Gastrocnemius medialis (tissue), 4 donors: ENCODE measurements around the gene NMS. TPM values are rescaled to one million over a fixed set of nuclear protein-coding genes. Genes with fewer than 3 reads are reported as not detected.

Experiments used
- ATAC-seq, 2 donors: fragments of 150-250 bp; one replicate each; pipeline ENCODE4 v1.9.1; 2016
- DNase-seq, 2 donors: peaks; one replicate each; pipeline ENCODE4 v3.0.0-alpha.2; 2019
- H3K27ac ChIP-seq, 4 donors: fragments of 200-600 bp; sonication (generic); 1 replicate in 1 of 4; 2 replicates in 3 of 4; pipeline ENCODE4 v1.5.1; 2016 to 2018; ENCODE audit warnings: mild to moderate bottlenecking in 2 of 4, moderate library complexity in 1 of 4
- H3K27me3 ChIP-seq, 3 donors: fragments of 200-600 bp; sonication (generic) in 2 of 3; 1 replicate in 1 of 3; 2 replicates in 2 of 3; pipeline versions ENCODE4 v1.5.1 to v1.6.0; 2016 to 2019; ENCODE audit warnings: mild to moderate bottlenecking in 1 of 3, moderate library complexity in 1 of 3
- H3K36me3 ChIP-seq, 2 donors: fragments of 200-600 bp; sonication (generic) in 1 of 2; one replicate each; pipeline ENCODE4 v1.5.1; 2017 to 2018
- H3K4me1 ChIP-seq, 2 donors: fragments of 200-600 bp; sonication (generic) in 1 of 2; one replicate each; pipeline ENCODE4 v1.5.1; 2016 to 2017; ENCODE audit warnings: mild to moderate bottlenecking in 2 of 2
- H3K4me3 ChIP-seq, 4 donors: fragments of 200-600 bp; sonication (generic) in 3 of 4; 1 replicate in 1 of 4; 2 replicates in 3 of 4; pipeline ENCODE4 v1.5.1; 2016 to 2019; ENCODE audit warnings: mild to moderate bottlenecking in 2 of 4
- H3K9me3 ChIP-seq, 3 donors: fragments of 200-600 bp; sonication (generic) in 2 of 3; 1 replicate in 1 of 3; 2 replicates in 2 of 3; pipeline ENCODE4 v1.5.1; 2016 to 2019
- POLR2A ChIP-seq, 2 donors: fragments of 450-650 bp; IDR thresholded peaks; one replicate each; pipeline ENCODE4 v1.6.1; 2017; ENCODE audit warnings: antibody characterized with exemption in 2 of 2, mild to moderate bottlenecking in 2 of 2, moderate library complexity in 2 of 2
- in situ Hi-C, 4 donors: fragments of 200-750 bp; cut with MboI; loops; one replicate each; pipeline versions ENCODE4 v1.15.0 to v1.8.0; 2017; ENCODE audit warnings: low sequenced_read_pairs in 4 of 4
- intact Hi-C: fragments of 100-400 bp; cut with DNase I; formaldehyde crosslinking; loops from one replicate; pipeline ENCODE4 v1.15.1; 2023; ENCODE audit warnings: low total_unique reads
- total RNA-seq, 4 donors: library from RNA; depleted of rRNA; stranded (reverse); fragments of >200 nt; gene quantifications; one replicate each; pipeline versions ENCODE4 v1.1.0 to v1.2.3, GENCODE V29; 2016
- TF ChIP-seq, protein P1 (sequence below), 5 experiments: fragments of 450-650 bp in 3 of 5; fragments of 200-600 bp in 2 of 5; sonication (generic) in 2 of 5; IDR thresholded peaks in 4 of 5; conservative IDR thresholded peaks in 1 of 5; 1 replicate in 4 of 5; 2 replicates in 1 of 5; pipeline ENCODE4 v1.5.1; 2016 to 2019; ENCODE audit warnings: antibody characterized with exemption in 5 of 5, mild to moderate bottlenecking in 3 of 5, moderate library complexity in 3 of 5

The NMS gene
- total RNA-seq, 4 donors from 2014 or later = not detected

DNA sequence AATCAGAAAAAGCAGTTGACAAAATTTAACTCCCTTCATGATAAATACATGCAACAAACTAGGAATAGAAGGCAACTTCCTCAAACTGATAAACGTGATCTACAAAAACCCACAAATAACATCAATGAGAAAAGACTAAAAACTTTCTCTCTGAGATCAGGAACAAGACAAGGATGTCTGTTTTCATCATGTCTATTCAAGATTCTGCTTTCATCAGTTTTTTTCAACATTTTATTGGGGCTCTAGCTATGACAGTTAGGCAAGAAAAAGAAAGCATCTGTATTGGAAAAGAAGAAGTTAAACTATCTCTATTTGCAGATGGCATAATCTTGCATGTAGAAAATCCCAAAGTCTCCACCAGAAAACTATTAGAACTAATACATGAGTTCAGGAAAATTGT is 40.6 kb upstream of the NMS start:
- intact Hi-C loops = loop anchor here (5.0 kb wide), 1 partner anchor 133 kb away; the partner anchor contains the start of gene PDCL3
- H3K4me3 ChIP-seq = no peak overlapping the region
- H3K36me3 ChIP-seq = no peaks in the 10 kb centered on the region
- no peak overlapping the region for H3K27ac ChIP-seq
- no peaks in the 10 kb centered on the region for H3K4me1 ChIP-seq
- TF ChIP-seq, protein P1, sequence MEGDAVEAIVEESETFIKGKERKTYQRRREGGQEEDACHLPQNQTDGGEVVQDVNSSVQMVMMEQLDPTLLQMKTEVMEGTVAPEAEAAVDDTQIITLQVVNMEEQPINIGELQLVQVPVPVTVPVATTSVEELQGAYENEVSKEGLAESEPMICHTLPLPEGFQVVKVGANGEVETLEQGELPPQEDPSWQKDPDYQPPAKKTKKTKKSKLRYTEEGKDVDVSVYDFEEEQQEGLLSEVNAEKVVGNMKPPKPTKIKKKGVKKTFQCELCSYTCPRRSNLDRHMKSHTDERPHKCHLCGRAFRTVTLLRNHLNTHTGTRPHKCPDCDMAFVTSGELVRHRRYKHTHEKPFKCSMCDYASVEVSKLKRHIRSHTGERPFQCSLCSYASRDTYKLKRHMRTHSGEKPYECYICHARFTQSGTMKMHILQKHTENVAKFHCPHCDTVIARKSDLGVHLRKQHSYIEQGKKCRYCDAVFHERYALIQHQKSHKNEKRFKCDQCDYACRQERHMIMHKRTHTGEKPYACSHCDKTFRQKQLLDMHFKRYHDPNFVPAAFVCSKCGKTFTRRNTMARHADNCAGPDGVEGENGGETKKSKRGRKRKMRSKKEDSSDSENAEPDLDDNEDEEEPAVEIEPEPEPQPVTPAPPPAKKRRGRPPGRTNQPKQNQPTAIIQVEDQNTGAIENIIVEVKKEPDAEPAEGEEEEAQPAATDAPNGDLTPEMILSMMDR (IDR thresholded peaks at IDR 0.05 in 4 of 5, conservative IDR thresholded peaks at IDR 0.05 in 1 of 5) = no peak
- TF ChIP-seq POLR2A (IDR thresholded peaks at IDR 0.05) = no peak
- in situ Hi-C loops = no loop called here
- DNase-seq = no peak
- H3K27me3 ChIP-seq = no peaks in the 10 kb centered on the region
- no peaks in the 10 kb centered on the region for H3K9me3 ChIP-seq
- ATAC-seq = no peak

DNA sequence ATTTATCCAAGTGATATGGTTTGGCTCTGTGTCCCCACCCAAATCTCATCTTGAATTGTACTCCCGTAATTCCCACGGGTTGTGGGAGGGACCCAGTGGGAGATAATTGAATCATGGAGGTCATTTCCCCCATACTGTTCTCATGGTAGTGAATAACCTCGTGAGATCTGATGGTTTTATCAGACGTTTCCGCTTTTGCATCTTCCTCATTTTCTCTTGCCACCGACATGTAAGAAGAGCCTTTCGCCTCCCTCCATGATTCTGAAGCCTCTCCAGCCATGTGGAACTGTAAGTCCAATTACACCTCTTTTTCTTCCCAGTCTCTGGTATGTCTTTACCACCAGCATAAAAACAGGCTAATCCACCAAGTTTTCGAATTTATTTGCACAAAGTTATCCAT is 32.5 kb upstream of the NMS start:
- in situ Hi-C loops (no loop called here), intact Hi-C loops (no loop called here)
- no peak overlapping the region for H3K27ac ChIP-seq
- no peaks in the 10 kb centered on the region for H3K27me3 ChIP-seq
- H3K4me3 ChIP-seq = no peak overlapping the region
- TF ChIP-seq, protein P1 (IDR thresholded peaks at IDR 0.05 in 4 of 5, conservative IDR thresholded peaks at IDR 0.05 in 1 of 5) = no peak
- no peak for TF ChIP-seq POLR2A (IDR thresholded peaks at IDR 0.05)
- no peaks in the 10 kb centered on the region for H3K36me3 ChIP-seq
- H3K9me3 ChIP-seq = no peaks in the 10 kb centered on the region
- ATAC-seq (no peak), DNase-seq (no peak)
- no peaks in the 10 kb centered on the region for H3K4me1 ChIP-seq

DNA sequence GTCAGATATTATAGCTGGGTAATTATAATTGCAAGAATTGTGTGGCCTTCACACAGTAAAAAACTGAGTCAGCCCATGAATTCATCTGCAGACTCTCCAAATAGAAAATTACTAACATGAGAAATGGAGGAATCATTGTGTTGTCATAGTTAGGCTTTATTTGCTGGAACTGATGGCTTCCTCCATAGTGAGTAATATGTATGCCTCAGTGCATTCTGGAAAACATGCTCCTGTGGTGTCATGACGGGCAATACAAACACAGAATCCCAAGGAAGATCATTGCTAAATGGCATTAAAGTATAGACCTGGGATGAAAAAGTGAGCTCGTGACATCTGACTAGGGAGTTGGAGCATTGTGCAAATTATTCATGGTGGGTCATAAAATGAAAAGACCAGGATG is 23.6 kb upstream of the NMS start:
- no peak for DNase-seq
- Histone ChIP-seq H3K4me1 (no peaks in the 10 kb centered on the region), H3K27ac (no peak overlapping the region), H3K27me3 (no peaks in the 10 kb centered on the region), H3K36me3 (no peaks in the 10 kb centered on the region), H3K4me3 (no peak overlapping the region), H3K9me3 (no peaks in the 10 kb centered on the region)
- intact Hi-C loops (no loop called here), in situ Hi-C loops (no loop called here)
- no peak for ATAC-seq
- TF ChIP-seq POLR2A (IDR thresholded peaks at IDR 0.05) = no peak
- TF ChIP-seq, protein P1 (IDR thresholded peaks at IDR 0.05 in 4 of 5, conservative IDR thresholded peaks at IDR 0.05 in 1 of 5) = no peak

DNA sequence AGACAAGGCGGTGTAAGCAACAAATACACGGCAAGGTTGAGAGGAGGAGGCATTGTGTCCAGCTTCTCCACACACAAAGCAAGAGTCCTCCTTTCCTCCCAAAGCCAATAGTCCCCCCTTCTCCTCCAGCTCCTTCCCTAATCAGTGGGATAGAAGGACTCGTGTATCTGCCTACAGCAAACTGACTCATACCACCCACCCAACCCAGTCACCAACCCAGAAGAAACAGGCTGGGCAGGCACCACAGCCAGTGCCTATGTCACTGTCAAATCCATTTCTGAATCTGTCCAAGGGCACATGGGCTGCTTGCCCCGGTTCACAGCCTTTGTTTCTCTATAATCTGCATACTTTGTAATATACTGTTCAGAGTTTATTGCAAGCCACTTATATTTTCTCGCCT is 19.2 kb upstream of the NMS start:
- DNase-seq (no peak), ATAC-seq (no peak)
- Histone ChIP-seq H3K36me3 (no peaks in the 10 kb centered on the region), H3K4me1 (no peaks in the 10 kb centered on the region), H3K4me3 (no peak overlapping the region), H3K9me3 (no peaks in the 10 kb centered on the region), H3K27me3 (no peaks in the 10 kb centered on the region), H3K27ac (no peak overlapping the region)
- no peak for TF ChIP-seq POLR2A (IDR thresholded peaks at IDR 0.05)
- TF ChIP-seq, protein P1 (IDR thresholded peaks at IDR 0.05 in 4 of 5, conservative IDR thresholded peaks at IDR 0.05 in 1 of 5) = no peak
- intact Hi-C loops (no loop called here), in situ Hi-C loops (no loop called here)

DNA sequence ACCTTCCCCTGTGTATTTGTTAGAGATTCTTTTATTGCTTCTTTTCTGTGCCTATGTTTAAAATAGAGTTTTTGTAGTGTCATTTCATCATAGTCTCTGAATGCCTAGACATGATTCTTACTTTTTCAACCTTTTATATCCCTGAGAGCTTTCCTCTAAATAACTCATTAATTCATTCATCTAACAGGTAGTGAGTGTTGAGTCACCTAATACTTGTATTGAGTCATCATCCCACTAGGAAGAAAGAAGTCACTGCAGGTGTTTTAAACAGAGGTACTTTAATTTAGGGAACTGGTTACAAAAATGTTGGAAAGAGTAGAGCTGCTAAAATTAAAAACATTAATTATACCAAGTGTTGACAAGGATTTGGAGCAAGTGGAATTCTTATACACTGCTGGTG is 18.5 kb upstream of the NMS start:
- DNase-seq (no peak), ATAC-seq (no peak)
- intact Hi-C loops = no loop called here
- Histone ChIP-seq H3K36me3 (no peaks in the 10 kb centered on the region), H3K4me3 (no peak overlapping the region), H3K27ac (no peak overlapping the region), H3K9me3 (no peaks in the 10 kb centered on the region), H3K27me3 (no peaks in the 10 kb centered on the region), H3K4me1 (no peaks in the 10 kb centered on the region)
- in situ Hi-C loops = no loop called here
- no peak for TF ChIP-seq POLR2A (IDR thresholded peaks at IDR 0.05)
- TF ChIP-seq, protein P1 (IDR thresholded peaks at IDR 0.05 in 4 of 5, conservative IDR thresholded peaks at IDR 0.05 in 1 of 5) = no peak
